ENCODE measurements around the gene NCCRP1.
A peak's percentile ranks its signal among the peaks of the same experiment; 100 is the strongest.

NCCRP1 gene

DNA sequence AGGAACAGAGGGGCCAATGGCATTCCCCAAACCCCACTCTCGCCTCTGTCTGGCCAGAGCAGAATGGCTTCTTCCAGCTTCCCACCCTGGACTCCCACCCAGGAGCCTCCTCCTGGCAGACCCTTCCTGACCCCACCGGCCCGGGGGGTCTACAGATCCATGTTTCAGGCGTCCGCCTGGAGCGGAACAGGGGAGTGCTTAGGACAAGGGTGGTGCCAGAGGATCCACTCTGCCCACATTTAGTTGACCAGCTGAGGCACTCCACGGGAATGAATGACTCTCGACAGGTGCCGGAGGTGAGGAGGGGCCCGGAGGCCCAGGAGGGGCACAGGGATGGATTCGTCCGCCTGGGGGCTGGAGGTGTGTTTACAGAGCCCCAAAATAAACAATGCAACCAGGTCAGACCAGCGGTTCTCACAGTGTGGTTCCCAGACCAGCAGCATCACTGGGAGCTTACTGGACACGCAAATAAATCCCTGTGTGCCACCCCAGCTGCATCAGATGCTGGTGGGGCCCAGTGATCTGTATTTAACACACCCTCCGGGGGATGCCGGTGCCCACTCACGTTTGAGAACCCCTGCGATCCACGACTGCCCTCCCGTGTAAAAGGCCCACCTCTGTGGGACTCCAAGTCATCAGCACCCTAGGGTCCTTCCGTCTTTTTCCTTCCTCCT is 15.1 kb upstream of the NCCRP1 start:
- no peak for DNase-seq

GRCh38 chr19:39182174-39182505 is 14.6 kb upstream of the NCCRP1 start:
- no peak for DNase-seq

GRCh38 chr19:39183104-39183503 is 13.7 kb upstream of the NCCRP1 start:
- DNase-seq: no peak

DNA sequence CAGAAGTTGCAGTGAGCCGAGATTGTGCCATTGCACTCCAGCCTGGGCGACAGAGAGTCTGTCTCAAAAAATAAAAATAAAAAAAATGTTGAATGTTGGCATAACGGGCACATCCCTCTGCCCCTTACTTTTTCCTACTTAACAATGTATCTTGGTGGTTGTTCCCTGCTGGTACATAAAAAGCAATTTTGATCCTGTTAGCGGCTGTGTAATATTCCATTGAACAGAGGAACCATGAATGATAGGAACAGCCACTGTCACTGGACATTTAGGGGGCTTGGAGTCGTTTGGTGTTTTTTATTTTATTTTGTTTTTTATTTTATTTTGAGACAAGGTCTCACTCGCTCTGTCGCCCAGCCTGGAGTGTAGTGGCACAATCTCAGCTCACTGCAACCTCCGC is 10.4 kb upstream of the NCCRP1 start:
- no peak for DNase-seq

DNA sequence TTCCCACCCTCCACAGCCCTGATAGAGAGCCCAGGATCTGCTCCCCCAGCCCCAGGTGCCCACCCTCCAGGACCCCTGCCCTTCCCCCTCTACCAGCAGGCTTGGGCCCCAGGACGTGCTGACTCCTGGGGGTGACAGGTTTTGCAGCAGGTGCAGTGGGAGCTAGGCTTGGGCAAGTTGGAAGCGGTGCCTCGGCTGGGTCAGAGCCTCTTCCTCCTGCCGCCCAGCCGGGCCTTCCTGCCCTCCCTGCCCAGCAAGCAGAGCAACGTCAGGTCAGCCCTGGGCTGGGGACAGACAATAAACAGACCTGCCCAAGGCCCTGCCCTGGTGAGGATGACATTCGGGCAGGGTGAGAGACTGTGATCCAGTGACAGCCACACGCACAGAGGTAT is 9.2 kb upstream of the NCCRP1 start:
- no peak for DNase-seq

GRCh38 chr19:39188960-39189359 is 7.8 kb upstream of the NCCRP1 start:
- no peak for DNase-seq

DNA sequence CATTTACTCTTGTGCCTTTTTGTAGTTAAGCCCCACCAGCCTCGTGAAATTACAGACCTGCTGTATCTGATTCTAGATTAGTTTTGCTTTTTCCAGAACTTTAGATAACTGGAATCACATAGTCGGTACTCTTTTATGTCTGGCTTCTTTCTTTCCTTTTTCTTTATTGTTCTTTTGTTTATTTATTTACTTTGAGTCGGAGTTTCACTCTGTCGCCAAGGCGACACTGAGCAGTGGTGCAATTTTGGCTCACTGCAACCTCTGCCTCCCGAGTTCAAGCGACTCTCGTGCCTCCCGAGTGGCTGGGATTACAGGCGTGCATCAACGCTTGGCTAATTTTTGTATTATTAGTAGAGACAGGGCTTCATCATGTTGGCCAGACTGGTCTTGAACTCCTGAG is 6.0 kb upstream of the NCCRP1 start:
- DNase-seq: no peak

- DNase-seq: no peak
These were observed 3.9 kb upstream of the NCCRP1 start for GRCh38 chr19:39192846-39193245.

- DNase-seq: no peak
These were observed 3.0 kb upstream of the NCCRP1 start for GRCh38 chr19:39193803-39194202.

DNA sequence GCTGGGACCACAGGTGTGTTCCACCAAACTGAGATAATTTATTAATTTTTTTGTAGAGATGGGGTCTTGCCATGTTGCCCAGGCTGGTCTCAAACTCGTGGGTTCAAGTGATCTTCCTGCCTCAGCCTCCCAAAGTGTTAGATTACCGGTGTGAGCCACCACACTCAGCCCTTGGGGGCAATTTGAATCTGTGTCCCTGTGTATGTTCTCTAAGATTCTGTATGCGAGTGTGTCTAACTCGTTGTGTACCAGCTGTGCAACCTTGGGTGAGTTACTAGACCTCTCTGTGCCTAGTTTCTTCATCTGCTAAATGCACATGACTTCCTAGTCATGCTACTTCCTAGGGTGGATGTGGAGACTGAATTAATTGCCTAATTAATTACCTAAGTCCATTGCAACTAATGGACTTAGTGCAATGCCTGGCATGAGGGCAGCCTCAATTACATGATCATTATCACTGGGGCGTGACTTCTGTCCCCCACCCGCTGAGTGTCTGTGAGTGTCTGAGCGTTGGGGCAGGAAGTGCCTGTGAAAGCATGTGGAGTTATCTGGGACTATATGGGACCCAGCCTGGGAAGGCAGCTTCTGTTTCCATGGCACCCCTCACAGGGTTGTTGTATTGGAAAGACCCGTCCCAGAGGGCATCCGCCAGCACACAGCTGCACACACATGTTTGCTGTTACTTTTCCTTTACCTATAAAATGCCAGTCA is 1.8 kb upstream of the NCCRP1 start:
- no peak for DNase-seq

GRCh38 chr19:39195755-39196154 is 1.0 kb upstream of the NCCRP1 start:
- no peak for DNase-seq

GRCh38 chr19:39196320-39196719 is 444 bp upstream of the NCCRP1 start:
- no peak for DNase-seq

DNA sequence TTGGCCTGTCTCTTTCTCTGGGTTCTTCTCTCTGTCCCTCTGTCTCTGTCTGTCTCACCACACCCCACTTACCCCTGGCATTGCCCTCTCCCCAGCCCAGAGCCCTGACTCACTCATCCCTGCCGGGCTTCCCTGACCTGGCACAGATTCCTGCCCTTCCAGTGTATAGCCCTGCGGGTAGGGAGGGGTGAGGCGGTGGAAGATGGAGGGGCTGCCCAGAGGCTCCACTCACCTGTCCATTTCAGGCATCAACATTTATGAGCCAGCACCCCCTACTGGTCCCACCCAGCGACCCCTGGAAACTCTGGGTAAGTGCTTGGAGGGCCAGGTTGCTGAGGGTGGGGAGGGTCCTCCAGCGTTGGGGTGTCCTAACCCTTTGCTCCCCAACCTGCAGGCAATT is 1.0 kb downstream of the NCCRP1 start:
- DNase-seq: no peak

- DNase-seq: peak; percentile 0 to 46
These were observed 2.3 kb downstream of the NCCRP1 start for GRCh38 chr19:39199025-39199424.

DNA sequence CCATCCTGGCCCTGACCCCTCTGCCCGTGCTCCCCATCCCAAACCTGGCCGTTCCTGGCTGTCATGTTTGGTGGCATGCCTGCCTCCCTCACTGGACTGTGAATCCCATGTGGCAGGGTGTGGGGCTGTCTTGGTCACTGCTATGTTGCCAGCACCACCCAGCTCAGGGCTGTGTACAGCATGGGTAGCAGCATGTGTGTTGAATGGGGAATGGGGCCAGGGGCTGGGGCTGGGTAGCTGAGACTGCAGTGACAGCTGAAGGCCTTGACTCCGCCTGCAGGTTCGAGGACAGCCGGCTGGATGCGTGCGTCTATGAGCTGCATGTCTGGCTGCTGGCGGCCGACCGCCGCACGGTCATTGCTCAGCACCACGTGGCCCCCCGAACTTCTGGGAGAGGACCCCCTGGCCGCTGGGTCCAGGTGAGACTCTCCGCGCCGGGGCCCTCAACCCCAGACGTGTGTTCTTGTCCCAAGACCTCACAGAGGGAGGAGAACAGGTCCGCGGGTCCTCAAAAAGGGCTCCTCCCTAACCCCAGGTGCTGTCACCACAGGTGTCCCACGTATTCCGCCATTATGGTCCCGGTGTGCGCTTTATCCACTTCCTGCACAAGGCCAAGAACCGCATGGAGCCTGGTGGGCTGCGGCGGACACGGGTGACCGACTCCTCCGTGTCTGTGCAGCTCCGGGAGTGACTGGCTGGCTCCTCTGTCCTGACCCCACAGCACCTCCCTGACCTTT is 3.5 kb downstream of the NCCRP1 start:
- no peak for DNase-seq

- no peak for DNase-seq
These were observed 4.0 kb downstream of the NCCRP1 start for GRCh38 chr19:39200803-39201115.

- DNase-seq: no peak
These were observed 6.2 kb downstream of the NCCRP1 start for GRCh38 chr19:39202998-39203355.

DNA sequence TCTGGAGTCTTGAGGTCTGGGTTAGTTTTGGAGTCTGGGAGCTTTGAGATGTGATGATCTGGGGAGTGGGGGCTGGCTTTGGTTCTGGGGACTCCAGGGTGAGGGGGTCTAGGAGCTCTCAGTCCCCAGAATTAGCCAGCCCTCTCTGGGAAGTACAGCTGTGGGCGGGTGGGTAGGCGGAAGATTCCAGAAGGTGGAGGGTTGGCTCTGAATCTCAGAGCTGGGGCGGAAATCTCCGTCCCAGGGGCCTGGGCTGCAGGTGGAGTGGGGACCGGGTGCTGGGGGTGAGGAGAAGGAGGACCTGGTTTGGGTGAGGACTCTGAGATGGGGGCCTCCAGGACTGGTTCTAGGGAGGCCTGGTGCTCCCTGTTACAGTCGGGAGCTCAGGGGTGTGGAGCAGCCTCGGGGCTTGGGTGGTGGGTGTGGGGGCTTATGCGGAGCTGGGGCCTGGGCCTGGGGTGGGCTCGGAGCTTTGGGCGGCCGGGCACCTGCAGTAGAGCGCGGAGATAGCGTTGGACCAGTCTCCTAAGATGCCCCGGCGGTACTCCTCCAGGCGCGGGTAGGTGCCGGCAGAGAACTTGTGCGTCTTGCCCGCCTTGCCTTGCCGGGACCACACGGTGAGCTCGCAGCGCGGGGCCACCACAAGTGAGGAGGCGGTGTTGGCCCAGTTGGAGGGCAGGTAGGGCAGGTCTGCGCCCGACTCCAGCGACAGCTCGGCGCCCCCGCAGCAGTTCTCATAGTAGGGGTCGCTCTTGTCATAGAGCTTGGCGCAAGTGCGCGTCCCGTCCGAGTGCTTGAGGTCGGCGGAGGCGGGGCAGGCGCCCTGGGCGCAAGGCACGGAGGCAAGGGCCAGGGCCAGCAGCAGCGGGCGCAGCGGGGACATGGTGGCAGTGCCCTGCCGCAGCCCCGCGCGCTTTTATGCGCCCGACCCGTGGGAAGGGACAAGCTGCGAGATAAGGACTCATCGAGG is 6.9 kb downstream of the NCCRP1 start, which contains the start of gene SYCN:
Gene SYCN, minus strand, starts transcription at position 892 of the 970 bp plus-strand sequence. Its CDS starts 9 bp downstream, at position 883.
- DNase-seq: no peak

DNA sequence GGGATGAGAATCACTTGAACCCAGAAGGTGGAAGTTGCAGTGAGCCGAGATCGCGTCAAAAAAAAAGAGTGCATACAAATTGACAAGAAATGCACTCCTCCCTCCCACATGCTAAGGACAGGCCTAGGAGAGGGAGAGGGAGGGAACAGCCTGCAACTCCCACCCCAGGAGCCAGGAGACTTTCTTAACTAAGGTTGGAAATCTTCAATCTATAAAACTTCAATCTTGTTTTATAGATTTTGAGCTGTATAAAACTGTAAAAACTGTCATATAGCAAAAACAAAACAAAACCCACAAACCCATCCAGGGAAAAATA is 8.6 kb downstream of the NCCRP1 start:
- DNase-seq: no peak

GRCh38 chr19:39206122-39206521 is 9.4 kb downstream of the NCCRP1 start:
- no peak for DNase-seq

DNA sequence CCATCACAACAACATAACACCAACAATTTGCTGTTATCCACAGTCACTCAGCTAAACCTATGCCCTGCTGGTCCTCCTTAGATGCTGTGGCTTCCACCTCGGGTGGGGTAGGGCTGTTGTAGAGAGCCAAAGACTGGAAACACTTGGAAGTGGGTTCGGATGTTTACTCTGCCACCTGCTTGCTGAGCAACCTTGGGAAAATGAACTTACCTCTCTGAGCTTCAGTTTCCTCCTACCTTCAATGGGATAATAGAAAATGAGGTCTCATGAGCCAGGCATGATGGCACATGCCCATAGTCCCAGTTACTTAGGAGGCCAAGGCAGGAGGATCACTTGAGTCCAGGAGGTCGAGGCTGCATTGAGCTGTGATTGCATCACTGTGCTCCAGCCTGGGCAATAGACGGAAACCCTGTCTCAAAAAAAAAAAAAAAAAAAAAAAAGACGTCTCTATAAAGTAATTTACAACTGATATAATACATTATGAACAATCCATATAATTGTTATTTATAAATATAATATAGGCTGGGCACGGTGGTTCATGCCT is 10.6 kb downstream of the NCCRP1 start:
- DNase-seq: no peak

GRCh38 chr19:39208175-39208795 is 11.5 kb downstream of the NCCRP1 start:
- no peak for DNase-seq

GRCh38 chr19:39209196-39209595 is 12.4 kb downstream of the NCCRP1 start:
- DNase-seq: no peak
